Vagina (tissue), 2 donors: Measurements from ENCODE around the gene FKTN.

ENCODE experiments used
- POLR2A ChIP-seq, 2 donors: fragments of 450-650 bp; IDR thresholded peaks; one replicate each; pipeline ENCODE4 v1.6.1; 2017; ENCODE audit warnings: antibody characterized with exemption in 2 of 2, mild to moderate bottlenecking in 2 of 2, moderate library complexity in 2 of 2
- POLR2AphosphoS5 ChIP-seq, 2 donors: sonication (generic); formaldehyde crosslinking; IDR thresholded peaks; one replicate each; pipeline ENCODE4 v1.9.0; 2017; ENCODE audit warnings: antibody characterized with exemption in 2 of 2, mild to moderate bottlenecking in 2 of 2, low read depth in 1 of 2; ENCODE audit not compliant: insufficient read depth in 1 of 2
- TF ChIP-seq, protein P1 (sequence below), 3 experiments: fragments of 450-650 bp in 2 of 3; fragments of 200-600 bp in 1 of 3; sonication (generic) in 1 of 3; IDR thresholded peaks; one replicate each; pipeline ENCODE4 v1.5.1; 2017 to 2019; ENCODE audit warnings: antibody characterized with exemption in 3 of 3, mild to moderate bottlenecking in 2 of 3, moderate library complexity in 2 of 3

DNA sequence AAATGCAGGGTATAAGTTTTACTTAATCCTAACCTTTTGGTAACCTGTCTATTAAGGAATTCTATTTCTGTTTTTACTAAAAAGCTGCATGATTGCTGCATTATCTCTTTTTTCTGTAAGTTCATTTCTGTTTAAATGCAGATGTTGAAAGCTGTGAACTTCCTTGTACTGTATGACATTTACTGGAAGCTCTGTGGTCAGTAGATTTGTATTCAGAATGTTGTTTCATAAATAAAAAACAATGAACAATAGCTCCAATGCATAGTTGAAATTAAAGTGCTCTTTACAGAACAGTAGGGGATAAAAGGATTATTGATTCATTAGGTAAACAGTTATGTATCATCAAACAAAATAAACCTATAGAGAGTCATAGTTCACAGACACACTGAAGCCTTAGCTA is 46.5 kb upstream of the FKTN start:
- TF ChIP-seq, protein P1, sequence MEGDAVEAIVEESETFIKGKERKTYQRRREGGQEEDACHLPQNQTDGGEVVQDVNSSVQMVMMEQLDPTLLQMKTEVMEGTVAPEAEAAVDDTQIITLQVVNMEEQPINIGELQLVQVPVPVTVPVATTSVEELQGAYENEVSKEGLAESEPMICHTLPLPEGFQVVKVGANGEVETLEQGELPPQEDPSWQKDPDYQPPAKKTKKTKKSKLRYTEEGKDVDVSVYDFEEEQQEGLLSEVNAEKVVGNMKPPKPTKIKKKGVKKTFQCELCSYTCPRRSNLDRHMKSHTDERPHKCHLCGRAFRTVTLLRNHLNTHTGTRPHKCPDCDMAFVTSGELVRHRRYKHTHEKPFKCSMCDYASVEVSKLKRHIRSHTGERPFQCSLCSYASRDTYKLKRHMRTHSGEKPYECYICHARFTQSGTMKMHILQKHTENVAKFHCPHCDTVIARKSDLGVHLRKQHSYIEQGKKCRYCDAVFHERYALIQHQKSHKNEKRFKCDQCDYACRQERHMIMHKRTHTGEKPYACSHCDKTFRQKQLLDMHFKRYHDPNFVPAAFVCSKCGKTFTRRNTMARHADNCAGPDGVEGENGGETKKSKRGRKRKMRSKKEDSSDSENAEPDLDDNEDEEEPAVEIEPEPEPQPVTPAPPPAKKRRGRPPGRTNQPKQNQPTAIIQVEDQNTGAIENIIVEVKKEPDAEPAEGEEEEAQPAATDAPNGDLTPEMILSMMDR (IDR thresholded peaks at IDR 0.05): no peak
- TF ChIP-seq POLR2A (IDR thresholded peaks at IDR 0.05): no peak
- no peak for TF ChIP-seq POLR2AphosphoS5 (IDR thresholded peaks at IDR 0.05; ENCODE audit: insufficient read depth in 1 of 2, low read depth in 1 of 2)
